ENCODE data around the gene AKR1A1.
"Not testable (repeated sequence)": the region's sequence is repeated elsewhere in the genome, so short reads cannot be mapped to it uniquely, and the experiment has no call there.

Gene AKR1A1

DNA sequence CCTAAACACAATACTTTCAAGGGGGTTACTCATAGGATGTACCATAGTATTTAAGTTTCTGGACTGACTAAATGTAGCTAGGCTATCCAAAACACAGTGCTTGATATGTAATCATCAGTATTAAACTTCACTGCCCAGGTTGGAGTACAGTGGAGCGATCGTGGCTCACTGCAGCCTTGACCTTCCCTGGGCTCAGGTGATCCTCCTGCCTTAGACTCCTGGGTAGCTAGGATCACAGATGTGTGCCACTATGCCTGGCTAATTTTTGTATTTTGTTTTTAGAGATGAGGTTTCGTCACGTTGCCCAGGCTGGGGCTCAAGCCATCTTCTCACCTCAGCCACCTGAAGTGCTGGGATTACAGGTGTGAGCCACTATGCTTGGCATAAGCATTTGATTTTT lies 43.8 kb downstream of the AKR1A1 start:
- DNase-seq (ENCODE audit: low spot score): no peak
- TF ChIP-seq, protein P1, sequence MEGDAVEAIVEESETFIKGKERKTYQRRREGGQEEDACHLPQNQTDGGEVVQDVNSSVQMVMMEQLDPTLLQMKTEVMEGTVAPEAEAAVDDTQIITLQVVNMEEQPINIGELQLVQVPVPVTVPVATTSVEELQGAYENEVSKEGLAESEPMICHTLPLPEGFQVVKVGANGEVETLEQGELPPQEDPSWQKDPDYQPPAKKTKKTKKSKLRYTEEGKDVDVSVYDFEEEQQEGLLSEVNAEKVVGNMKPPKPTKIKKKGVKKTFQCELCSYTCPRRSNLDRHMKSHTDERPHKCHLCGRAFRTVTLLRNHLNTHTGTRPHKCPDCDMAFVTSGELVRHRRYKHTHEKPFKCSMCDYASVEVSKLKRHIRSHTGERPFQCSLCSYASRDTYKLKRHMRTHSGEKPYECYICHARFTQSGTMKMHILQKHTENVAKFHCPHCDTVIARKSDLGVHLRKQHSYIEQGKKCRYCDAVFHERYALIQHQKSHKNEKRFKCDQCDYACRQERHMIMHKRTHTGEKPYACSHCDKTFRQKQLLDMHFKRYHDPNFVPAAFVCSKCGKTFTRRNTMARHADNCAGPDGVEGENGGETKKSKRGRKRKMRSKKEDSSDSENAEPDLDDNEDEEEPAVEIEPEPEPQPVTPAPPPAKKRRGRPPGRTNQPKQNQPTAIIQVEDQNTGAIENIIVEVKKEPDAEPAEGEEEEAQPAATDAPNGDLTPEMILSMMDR (IDR thresholded peaks at IDR 0.05; ENCODE audit: extremely low read depth, missing control alignments): no peak

DNA sequence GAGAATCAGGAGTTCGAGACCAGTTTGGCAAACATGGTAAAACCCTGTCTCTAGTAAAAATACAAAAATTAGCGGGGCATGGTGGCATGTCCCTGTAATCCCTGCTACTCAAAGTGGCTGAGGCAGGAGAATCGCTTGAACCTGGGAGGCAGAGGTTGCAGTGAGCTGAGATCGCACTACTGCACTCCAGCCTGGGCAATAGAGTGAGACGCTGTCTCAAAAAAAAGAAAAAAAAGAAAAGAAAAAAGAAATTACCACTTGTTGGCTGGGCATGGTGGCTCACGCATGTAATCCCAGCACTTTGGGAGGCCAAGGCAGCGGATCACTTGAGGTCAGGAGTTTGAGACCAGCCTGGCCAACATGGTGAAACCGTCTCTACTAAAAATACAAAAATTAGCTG lies 46.1 kb downstream of the AKR1A1 start:
- not testable (repeated sequence) for DNase-seq (ENCODE audit: low spot score)

DNA sequence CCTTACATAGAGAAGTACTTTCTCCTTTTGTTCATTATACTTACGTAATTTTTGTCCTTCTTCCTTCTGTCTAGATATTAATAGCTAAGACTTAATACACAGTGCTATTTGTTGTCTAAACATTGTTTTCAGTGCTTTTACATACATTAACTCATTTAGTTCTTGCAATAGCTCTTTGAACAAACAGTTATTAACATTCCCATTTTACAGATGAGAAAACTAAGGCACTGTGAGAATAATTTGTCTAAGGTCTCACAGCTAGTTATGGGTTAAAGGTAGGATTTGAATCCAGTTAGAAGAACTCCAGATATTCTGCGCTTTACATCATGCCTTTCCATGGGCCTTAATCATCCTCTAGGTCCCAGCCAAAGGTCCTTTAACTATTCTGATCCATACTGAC lies 53.6 kb downstream of the AKR1A1 start:
- TF ChIP-seq, protein P1 (IDR thresholded peaks at IDR 0.05; ENCODE audit: extremely low read depth, missing control alignments): no peak
- DNase-seq (ENCODE audit: low spot score): no peak

DNA sequence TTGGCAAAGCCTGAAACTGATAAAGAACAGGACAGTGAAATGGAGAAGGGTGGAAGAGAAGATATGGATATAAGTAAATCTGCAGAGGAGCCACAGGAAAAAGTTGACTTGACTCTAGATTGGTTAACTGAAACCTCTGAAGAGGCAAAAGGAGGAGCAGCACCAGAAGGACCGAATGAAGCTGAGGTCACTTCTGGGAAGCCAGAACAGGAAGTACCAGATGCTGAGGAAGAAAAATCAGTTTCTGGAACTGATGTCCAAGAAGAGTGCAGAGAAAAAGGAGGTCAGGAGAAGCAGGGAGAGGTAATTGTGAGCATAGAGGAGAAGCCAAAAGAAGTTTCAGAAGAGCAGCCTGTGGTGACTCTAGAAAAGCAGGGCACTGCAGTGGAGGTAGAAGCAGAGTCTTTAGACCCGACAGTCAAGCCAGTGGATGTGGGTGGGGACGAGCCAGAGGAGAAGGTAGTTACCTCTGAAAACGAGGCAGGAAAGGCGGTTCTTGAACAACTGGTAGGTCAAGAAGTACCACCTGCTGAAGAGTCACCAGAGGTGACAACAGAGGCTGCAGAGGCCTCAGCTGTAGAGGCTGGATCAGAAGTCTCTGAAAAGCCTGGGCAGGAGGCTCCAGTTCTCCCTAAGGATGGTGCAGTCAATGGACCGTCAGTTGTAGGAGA lies 56.9 kb downstream of the AKR1A1 start:
- TF ChIP-seq, protein P1 (IDR thresholded peaks at IDR 0.05; ENCODE audit: extremely low read depth, missing control alignments): no peak
- no peak for DNase-seq (ENCODE audit: low spot score)

DNA sequence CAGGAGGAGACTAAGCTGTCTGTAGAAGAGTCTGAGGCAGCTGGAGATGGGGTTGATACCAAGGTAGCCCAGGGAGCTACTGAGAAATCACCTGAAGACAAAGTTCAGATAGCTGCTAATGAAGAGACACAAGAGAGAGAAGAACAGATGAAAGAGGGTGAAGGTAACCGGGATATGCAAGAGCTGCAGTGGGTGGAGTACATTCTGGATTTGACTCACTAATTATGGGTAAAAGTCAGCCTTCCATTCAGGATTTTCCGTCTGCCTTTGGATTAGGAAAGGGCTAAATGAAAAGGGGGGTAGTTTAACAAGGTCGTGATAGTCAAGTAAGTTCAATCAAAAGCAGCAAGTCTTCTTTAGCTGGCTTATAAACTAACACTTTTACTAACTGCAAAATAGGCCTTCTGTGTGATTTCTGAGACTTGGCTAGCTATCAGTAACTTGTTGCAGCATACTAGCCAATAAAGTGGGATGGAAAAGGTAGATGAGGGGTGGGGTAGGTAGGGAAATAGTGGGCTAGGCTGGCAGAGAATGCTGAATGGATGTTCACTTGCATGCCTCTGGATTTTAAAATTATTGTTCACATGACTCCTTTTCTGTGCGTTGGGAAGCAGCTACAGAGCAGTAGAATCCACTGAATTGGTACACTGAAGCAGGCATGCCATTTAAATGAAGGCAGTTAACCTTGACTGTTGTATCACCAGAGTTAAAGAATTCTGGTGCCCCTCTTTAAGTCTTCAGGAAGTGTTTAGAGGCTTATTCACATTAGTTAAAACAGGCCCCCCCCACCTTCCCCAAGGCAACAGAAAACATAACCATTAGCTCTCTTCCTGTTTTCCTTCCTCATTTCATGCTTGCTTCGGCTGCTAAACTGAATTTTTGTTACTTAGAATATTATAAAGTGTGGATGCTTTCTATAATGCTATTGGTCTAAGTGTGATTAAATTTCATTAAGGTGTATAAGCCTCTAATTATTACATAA lies 57.8 kb downstream of the AKR1A1 start:
- TF ChIP-seq, protein P1 (IDR thresholded peaks at IDR 0.05; ENCODE audit: extremely low read depth, missing control alignments): no peak
- DNase-seq (ENCODE audit: low spot score): no peak

DNA sequence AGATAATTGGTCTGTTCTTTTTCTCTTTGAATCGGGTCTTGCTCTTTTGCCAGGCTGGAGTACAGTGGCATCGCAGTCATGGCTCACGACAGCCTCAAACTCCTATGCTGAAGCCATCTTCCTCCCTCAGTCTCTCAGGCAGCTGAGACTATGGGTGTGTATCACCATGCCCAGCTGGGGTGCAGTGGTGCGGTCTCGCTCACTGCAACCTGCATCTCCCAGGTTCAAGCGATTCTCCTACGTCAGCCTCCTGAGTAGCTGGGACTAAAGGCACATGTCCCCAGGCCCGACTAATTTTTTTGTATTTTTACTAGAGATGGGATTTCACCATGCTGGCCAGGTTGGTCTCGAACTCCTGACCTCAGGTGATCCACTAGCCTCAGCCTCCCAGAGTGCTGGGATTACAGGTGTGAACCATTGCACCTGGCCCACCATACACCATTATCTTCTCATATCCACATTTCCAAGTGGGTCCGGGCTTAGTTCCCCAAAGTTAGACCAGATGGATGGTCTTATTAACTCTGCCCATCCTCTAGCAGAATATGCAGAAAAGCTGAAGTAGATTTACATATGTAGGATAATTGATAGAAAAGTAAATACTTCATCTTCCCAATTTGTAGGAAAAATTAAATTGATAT lies 60.1 kb downstream of the AKR1A1 start:
- TF ChIP-seq, protein P1 (IDR thresholded peaks at IDR 0.05; ENCODE audit: extremely low read depth, missing control alignments): no peak
- DNase-seq (ENCODE audit: low spot score): no peak

DNA sequence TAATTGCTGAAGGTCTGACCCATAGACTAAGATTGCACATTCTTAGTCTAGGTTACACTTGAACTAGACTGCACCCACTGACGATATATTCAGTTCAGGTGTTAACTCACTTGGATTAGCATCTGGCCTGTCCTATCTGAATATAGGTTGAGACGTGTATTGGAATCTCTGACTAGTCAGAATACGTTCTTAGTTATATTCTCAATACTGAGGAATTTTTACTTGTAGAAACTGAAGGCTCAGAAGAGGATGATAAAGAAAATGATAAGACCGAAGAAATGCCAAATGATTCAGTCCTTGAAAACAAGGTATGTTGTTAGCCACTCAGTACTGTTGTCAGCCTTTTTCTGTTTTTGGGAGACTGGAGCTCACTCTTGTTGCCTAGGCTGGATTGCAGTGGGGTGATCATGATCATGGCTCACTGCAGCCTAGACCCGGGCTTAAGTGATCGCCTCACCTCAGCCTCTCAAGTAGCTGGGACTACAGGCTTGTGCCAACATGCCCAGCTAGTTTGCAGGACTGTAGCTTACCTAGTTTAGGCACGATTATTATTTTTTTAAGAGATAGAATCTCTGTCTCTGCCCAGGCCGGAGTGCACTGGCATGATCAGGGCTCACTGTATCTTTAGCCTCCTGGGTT lies 62.4 kb downstream of the AKR1A1 start:
- DNase-seq (ENCODE audit: low spot score): no peak
- TF ChIP-seq, protein P1 (IDR thresholded peaks at IDR 0.05; ENCODE audit: extremely low read depth, missing control alignments): no peak
